DOHH2 (cell line): ENCODE measurements around the gene TMEM273.

Experiments used
- CTCF ChIP-seq: fragments of 200-600 bp; sonication (generic); IDR thresholded peaks from one replicate; pipeline ENCODE4 v1.5.1; 2014; ENCODE audit warnings: antibody characterized with exemption, mild to moderate bottlenecking, low read depth, low read length; ENCODE audit not compliant: poor library complexity, severe bottlenecking
- EZH2phosphoT487 ChIP-seq: fragments of 200-600 bp; sonication (generic); IDR thresholded peaks from 2 replicates; pipeline ENCODE4 v1.6.1; 2017; ENCODE audit warnings: borderline replicate concordance, mild to moderate bottlenecking, antibody characterized with exemption, low read length, moderate library complexity, mixed read lengths

- TF ChIP-seq CTCF (no peak), EZH2phosphoT487 (no peak)
Observed at GRCh38 chr10:49187044-49187484, 1.1 kb downstream of the TMEM273 start.
